Fibroblast of the aortic adventitia (primary cell): Measurements from ENCODE around the gene BIK. TPM values are rescaled to one million over a fixed set of nuclear protein-coding genes. Genes with fewer than 3 reads are reported as not detected.

Experiments used
- DNase-seq: peaks from one replicate; pipeline ENCODE4 v3.0.0-alpha.2; 2010; ENCODE audit warnings: low read depth
- H3K4me3 ChIP-seq: 2 replicates; pipeline ENCODE4 v1.5.1; 2011; ENCODE audit warnings: low read depth, mild to moderate bottlenecking, control low read depth, low read length, moderate library complexity
- CTCF ChIP-seq: IDR thresholded peaks from 2 replicates; pipeline ENCODE4 v1.5.1; 2011; ENCODE audit warnings: mild to moderate bottlenecking, low read length, control low read depth, inconsistent platforms; ENCODE audit not compliant: insufficient read depth
- total RNA-seq: library from RNA; depleted of rRNA; stranded (reverse); fragments of >200 nt; gene quantifications from 2 replicates; pipeline ENCODE4 v1.2.3, GENCODE V29; 2012; ENCODE audit warnings: low replicate concordance

BIK gene
- total RNA-seq, 1 donor, result not detected

DNA sequence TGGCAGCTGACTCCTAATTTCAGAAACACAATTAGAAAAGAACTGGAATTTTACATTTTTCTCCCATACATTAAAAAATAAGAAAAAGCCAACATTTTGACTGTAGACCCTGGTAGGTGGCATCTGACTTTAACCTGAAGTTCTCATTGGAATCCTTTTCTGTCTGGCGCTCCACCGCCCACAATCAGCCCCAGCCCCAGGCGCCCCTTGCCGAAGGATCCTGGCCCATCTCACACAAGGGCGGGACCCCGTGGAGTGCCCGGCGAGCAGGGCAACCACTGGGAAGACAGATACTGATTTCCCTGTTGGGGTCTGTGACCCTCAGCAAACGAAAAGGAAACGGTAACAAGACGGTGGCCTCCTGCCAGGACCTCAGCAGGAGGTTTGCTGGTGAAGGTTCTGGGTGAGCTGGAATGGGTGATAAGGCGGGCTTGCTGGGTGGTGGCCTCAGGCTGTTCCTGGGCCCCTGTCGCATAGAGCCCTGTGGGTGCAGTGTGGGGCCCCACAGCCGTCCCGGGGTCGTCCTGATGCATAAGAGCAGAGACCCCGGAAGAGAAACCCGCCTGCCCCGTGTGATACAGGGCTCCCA is 56.5 kb downstream of the BIK start:
- H3K4me3 ChIP-seq, result no peak overlapping the region
- DNase-seq, result no peak
- TF ChIP-seq CTCF, result no peak

- DNase-seq, result peak; percentile 61
- no peak overlapping the region for H3K4me3 ChIP-seq
- no peak for TF ChIP-seq CTCF
Observed at GRCh38 chr22:43168471-43169309, 58.1 kb downstream of the BIK start.

DNA sequence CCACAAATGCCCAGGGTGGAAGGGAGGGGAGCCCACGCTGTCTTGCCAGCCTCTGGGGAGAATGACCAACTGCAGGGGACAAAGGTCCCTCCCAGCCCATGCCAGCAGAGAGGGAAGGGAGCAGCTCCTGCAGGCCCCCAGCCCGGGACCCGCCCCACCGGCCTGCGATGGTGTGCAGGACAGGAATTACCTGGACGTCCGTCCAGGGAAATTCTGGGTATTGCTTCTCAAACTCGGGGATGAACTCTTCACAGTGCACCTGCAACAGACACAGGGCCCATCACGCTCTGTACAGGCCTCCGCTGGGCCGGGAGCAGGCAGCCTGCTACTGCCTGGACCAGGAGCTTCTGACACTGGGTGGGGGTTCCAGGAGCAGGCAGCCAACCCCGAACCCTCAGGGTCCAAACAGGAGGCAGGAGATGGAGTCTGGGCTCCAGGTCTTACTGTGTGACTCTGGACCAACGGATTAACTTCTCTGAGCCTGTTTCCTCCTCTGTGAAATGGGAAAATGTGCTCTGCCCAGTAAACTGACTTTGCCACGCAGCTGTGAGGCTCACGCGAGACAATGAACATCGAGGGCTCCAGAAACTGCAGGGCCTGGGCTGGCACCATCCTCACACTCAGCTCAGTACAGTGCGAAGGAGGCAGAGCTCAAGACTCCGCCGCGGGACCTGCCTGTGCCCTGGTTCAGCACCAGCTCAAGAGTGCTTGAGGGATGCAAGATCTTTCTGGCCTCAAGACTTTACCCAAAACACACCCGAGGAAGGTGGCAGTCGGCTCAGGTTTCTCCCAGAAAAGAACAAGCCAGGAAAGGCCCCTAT is 59.0 kb downstream of the BIK start:
- no peak overlapping the region for H3K4me3 ChIP-seq
- no peak for TF ChIP-seq CTCF
- no peak for DNase-seq

- no peak for TF ChIP-seq CTCF
- DNase-seq, result no peak
- H3K4me3 ChIP-seq, result no peak overlapping the region
Observed at GRCh38 chr22:43170131-43170480, 59.6 kb downstream of the BIK start.

DNA sequence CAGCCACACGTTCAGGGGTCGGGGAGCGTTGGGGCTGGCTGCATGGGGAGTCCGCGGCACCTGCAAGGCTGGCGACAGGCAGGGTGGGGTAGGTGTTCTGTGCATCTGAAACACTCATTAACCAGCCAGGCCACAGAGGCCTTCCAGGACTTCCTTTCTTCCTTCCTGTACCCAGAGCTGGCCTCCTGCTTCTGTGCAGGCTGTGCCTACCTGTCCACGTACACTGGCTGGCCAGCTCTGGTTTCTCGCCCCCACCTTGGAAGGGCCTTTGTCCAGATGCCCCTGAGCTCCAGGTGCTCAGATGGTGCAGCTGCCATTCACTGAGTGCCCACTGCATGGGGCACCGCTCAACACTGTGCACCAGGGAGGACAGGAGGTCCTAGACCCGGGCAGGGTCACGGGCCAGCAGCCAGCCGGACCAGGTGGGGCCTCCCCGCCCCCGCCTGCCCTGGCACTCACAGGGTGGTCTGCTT is 60.5 kb downstream of the BIK start:
- no peak for DNase-seq
- no peak overlapping the region for H3K4me3 ChIP-seq
- TF ChIP-seq CTCF, result no peak

GRCh38 chr22:43171607-43172006 is 61.1 kb downstream of the BIK start:
- H3K4me3 ChIP-seq, result no peak overlapping the region
- TF ChIP-seq CTCF, result no peak
- DNase-seq, result no peak
